Coronary artery (tissue), 2 donors: ENCODE results near the gene SCIN.

Experiments used
- DNase-seq: peaks from one replicate; pipeline ENCODE4 v3.0.0-alpha.2; 2017; ENCODE audit warnings: low spot score
- H3K27ac ChIP-seq, 2 donors: fragments of 200-600 bp; sonication (generic); one replicate each; pipeline ENCODE4 v1.5.1; 2016 to 2019
- H3K4me3 ChIP-seq: fragments of 200-600 bp; sonication (generic); 2 replicates; pipeline ENCODE4 v1.5.1; 2016; ENCODE audit warnings: mild to moderate bottlenecking, moderate library complexity
- TF ChIP-seq, protein P1 (sequence below): fragments of 200-600 bp; sonication (generic); IDR thresholded peaks from one replicate; pipeline ENCODE4 v1.5.1; 2019; ENCODE audit warnings: antibody characterized with exemption

SCIN gene

DNA sequence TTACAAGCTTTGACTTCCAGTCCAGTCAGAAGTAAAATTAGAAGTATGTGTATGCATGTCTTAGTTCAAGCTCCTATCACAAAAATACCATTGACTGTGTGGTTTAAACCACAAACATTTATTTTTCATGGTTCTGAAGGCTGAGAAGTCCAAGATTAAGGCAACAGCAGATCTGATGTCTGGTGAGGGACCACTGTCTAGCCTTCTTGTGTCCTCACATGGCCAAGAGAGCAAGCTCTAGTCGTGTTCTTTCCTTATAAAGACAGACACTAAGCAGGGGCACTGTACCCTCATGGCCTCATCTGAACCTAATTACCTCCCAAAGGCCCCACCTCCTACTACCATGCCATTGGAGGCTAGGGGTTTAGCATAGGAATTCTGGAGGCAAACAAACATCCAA is 75.6 kb downstream of the SCIN start:
- DNase-seq: no peak
- TF ChIP-seq, protein P1, sequence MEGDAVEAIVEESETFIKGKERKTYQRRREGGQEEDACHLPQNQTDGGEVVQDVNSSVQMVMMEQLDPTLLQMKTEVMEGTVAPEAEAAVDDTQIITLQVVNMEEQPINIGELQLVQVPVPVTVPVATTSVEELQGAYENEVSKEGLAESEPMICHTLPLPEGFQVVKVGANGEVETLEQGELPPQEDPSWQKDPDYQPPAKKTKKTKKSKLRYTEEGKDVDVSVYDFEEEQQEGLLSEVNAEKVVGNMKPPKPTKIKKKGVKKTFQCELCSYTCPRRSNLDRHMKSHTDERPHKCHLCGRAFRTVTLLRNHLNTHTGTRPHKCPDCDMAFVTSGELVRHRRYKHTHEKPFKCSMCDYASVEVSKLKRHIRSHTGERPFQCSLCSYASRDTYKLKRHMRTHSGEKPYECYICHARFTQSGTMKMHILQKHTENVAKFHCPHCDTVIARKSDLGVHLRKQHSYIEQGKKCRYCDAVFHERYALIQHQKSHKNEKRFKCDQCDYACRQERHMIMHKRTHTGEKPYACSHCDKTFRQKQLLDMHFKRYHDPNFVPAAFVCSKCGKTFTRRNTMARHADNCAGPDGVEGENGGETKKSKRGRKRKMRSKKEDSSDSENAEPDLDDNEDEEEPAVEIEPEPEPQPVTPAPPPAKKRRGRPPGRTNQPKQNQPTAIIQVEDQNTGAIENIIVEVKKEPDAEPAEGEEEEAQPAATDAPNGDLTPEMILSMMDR: no peak
- H3K27ac ChIP-seq: no peak overlapping the region
- no peak overlapping the region for H3K4me3 ChIP-seq

DNA sequence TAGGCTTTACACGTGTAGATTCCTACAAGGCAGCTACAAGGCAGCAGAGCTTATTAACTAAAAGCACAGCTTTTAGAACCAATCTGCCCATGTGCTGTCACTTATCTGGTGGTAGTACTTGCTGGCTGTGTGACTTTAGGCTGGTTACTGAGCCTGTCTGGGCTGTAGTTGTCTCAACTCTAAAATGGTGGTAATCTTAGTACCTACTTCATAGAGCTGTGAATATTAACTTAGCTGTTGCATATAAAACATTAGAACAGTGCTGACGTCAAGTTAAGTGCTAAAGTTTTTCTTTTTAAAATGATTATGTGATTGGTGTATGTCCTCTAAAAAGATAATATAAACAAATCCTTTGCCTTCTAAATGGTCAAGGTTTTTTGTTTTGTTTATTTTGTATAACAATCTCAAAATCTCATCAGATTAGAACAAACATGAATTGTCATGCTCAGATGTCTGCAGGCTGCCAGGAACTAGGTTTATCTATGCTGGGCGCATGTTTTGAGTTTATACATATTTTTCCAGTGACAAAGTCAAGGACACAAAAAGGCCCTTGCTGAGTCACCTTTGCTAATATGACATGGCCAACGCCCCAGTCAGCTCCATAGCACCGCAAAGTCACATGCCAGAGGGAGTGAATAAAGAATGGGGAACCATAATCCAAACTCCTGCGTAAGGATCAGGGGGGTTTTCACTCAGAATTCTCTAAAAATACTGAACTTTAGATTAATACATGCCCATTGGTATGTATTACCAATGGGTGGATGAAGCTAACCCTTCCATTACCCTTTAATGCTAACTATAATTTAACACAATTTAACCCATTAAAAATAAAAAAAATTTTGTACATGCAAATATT is 77.1 kb downstream of the SCIN start:
- Histone ChIP-seq H3K4me3 (no peak overlapping the region), H3K27ac (no peak overlapping the region)
- DNase-seq: no peak
- TF ChIP-seq, protein P1: no peak

DNA sequence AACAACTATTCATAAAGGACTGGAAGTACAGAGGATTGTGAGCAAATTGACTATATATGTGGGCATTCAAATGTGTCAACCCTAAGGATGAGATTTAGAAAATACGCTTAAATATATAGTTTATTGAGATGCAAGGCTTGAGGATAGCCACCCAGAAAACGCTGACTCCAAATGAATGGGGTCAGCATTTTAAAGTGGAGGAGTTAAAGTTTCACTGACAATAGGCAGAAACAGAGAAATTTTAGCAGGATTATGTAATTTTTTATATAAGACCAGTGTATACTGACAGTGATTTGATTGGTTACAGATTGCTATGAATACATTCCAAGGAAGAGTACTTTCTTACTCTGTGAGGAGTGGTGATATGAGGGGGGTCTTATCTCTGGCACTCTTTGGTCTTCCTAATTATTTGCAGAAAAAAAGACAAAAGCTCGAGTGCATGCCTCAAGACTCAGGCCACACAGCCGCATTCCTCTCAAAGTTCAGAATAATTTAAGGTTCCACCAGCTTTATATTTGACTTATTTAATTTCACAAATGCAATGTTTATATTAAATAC is 78.3 kb downstream of the SCIN start:
- no peak for DNase-seq
- TF ChIP-seq, protein P1: no peak
- Histone ChIP-seq H3K4me3 (no peak overlapping the region), H3K27ac (no peak overlapping the region)

- no peak overlapping the region for H3K4me3 ChIP-seq
- no peak for DNase-seq
- H3K27ac ChIP-seq: no peak overlapping the region
- TF ChIP-seq, protein P1: no peak
Measured at GRCh38 chr7:12649348-12649747, 78.8 kb downstream of the SCIN start.

GRCh38 chr7:12650080-12650479 is 79.6 kb downstream of the SCIN start:
- Histone ChIP-seq H3K27ac (no peak overlapping the region), H3K4me3 (no peak overlapping the region)
- TF ChIP-seq, protein P1: no peak
- no peak for DNase-seq

DNA sequence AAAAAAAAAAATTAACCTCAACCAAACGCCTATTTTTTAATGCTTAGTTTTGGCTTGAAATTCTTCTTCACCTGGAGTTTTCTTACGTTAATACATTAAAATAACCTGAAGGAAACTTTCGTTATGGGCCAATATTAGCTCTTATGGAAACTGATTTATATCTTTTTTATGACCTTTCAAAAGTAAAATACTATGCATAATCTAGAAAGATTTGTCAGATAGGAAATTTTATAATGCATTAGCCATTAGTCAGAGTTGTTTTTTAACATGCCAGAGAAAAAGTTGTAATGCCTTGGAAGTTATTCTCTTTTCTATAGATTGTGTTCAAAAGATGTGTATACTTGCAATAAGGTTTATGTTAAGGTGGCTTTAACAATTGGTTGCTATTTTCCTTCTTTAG is 82.6 kb downstream of the SCIN start:
- Histone ChIP-seq H3K27ac (no peak overlapping the region), H3K4me3 (no peak overlapping the region)
- TF ChIP-seq, protein P1: no peak
- DNase-seq: no peak

GRCh38 chr7:12653518-12653917 is 83.0 kb downstream of the SCIN start:
- TF ChIP-seq, protein P1: no peak
- DNase-seq: no peak
- Histone ChIP-seq H3K4me3 (no peak overlapping the region), H3K27ac (no peak overlapping the region)
